HG02571 (cell line): ENCODE data around the gene RGS9BP.
"Not testable (repeated sequence)": the region's sequence is repeated elsewhere in the genome, so short reads cannot be mapped to it uniquely, and the experiment has no call there.

Source experiments
- ATAC-seq: cut with Tn5 transposase; IDR thresholded peaks from one replicate; pipeline ENCODE4 v1.9.1; 2021; ENCODE audit warnings: mild to moderate bottlenecking, moderate library complexity; ENCODE audit not compliant: unreplicated experiment

Gene RGS9BP

DNA sequence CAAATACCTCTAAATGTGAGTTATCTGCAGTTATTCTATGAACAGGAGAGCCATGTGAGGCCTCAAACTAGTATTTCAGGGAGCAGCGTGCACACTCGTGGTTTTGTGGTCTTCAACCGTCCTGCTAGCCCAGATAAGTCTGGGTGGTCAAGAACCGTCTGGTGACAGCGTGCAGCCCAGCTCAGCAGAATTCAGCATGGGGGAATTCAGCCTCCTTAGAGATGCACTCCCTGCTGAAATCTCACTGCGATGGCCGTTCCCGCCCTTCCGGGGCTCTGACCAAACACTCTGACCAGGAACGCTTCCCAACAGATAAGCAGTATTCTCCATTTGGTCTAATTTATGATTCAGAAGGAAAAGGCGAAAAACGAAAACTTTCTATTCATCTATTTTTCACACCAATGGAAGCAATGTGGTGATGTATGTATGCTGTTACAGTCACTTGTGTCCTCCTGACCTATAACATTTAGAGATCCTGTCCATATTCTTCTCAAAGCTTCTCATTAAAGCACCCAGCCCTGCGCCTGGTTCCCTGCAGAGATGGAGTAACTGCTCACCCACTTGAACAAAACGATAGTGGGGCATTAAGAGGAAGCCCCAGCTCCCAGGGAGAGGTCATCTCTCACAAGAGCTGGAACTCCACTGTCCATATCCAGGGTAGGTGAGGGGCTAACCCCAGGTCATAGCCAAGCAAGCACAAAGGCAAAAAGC is 3.6 kb upstream of the RGS9BP start:
- no peak for ATAC-seq

DNA sequence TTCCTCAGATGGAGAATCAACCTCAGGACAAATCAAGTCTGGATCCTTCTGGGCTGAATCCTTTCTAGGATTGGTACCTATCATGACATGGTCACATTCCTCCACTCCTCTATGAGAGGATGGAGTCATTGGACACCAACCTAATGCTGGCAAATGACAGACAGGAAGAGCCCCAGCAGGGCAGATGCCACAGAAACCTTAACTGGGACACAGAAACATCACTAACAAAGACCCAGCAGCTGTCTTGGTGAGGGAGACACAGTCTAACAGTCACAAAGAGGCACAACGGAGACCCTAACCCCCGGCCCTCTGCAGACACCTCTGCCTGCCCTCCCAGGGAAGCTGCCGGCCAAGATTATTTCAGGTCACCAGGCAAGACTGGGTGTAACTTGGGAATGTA is 2.8 kb upstream of the RGS9BP start:
- no peak for ATAC-seq

DNA sequence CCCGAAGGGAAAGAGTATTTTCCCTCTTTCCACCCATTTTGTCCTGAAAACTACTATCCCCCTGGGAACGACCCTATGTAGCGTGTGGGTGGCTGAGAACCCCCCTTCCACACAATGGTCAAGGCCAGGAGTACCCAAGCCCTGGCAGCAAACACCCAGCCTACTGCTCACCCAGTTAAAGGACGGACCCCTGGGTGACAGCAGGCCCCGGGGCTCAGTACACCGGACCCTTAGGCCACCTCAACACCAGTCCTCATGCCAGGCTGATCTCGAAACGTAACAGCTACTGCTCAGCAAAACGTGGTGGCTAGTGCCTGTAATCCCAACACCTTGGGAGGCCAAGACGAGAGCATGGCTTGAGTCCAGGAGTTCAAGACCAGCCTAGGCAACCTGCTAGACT is 2.1 kb upstream of the RGS9BP start:
- no peak for ATAC-seq

DNA sequence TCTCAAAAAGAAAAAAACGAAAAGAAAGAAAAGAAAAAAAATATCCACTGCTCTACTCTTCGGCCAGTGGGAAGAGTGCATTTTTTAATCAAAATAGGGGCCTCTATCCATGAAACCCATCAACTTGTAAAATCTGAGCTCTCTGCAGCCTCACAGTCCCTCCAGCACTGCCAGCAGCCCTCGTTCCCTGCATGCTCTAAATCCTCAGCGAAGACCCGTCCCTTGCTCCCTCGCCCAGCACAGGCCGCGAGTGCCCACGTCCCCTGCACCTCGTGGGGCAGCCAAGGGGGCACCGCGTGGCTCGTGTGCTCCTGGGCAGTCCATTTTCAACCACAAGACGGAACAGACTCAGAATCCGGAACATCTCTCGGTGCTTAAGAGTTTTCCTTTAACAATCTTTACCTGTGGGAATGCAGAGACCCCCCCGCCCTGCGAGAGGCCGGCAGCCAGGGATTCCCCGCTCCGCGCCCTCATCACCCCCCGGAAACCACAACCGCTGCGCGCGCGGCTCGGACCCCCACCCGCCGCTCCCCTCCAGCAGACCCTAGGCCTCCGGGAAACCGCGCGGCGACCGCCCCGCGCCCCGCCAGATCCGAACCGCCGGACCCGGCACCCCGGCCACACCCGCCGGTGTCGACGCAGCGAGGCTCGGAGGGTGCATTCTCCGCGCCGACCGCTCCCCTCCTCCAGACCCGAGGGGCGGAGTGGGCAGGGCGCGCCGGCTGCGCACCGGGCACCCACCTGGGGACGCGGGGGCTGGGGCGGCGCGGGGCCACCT is 1.3 kb upstream of the RGS9BP start:
- no peak for ATAC-seq

DNA sequence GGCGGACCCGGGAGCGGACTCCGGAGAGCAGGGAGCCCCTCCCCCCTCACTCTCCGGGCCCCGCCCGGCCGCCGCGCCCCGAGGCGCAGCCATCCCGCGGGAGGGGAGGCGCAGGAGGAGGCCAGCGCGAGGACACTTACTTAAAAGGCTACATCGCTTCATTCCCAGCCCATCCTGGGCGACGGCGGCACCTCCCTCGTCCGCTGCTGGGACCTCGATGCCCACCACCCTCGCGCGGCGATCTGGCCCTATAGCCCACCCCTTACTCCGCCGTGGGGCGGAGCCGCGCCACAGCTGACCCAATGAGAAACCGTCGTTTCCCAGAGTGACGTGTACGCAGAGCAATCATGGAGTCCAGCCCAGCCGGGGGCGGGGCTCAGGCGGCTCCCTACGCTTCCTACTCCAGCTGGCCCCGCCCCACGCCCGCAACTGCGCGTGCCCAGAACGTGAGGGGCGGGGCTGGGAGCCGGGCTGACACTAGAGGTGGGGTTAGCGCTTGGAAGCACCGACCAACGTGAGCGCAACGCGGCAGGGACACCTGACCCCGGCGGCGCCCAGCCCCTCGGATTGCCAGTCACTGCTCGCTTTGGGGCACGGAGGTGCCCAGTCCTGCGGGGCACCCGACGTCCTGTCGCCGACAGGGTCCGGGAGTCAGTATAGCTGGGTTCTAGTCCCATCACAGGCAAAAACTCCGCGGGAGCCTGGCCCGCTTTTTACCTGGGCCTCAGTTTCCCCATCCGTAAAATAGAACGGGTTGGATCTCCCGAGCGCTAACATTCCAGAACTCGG is 523 bp upstream of the RGS9BP start, which contains the start of gene ANKRD27:
ANKRD27 (minus strand) TSS at position 250 of the 789 bp plus-strand sequence. CDS start 16,165 bp downstream, outside the sequence.
- peak; percentile 97 for ATAC-seq

DNA sequence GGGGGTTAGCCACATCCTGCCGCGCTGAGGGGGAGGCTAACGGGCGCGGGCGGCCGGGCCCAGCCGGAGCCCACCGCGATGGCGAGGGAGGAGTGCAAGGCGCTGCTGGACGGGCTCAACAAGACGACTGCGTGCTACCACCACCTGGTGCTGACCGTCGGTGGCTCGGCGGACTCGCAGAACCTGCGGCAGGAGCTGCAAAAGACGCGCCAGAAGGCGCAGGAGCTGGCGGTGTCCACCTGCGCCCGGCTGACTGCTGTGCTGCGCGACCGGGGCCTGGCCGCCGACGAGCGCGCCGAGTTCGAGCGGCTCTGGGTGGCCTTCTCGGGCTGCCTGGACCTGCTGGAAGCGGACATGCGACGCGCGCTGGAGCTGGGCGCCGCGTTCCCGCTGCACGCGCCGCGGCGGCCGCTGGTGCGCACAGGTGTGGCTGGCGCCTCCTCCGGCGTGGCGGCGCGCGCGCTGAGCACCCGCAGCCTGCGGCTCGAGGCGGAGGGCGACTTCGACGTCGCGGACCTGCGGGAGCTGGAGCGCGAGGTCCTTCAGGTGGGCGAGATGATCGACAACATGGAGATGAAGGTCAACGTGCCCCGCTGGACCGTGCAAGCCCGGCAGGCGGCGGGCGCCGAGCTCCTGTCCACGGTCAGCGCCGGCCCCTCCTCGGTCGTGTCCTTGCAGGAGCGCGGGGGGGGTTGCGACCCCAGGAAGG is 692 bp downstream of the RGS9BP start:
- ATAC-seq, result no peak

DNA sequence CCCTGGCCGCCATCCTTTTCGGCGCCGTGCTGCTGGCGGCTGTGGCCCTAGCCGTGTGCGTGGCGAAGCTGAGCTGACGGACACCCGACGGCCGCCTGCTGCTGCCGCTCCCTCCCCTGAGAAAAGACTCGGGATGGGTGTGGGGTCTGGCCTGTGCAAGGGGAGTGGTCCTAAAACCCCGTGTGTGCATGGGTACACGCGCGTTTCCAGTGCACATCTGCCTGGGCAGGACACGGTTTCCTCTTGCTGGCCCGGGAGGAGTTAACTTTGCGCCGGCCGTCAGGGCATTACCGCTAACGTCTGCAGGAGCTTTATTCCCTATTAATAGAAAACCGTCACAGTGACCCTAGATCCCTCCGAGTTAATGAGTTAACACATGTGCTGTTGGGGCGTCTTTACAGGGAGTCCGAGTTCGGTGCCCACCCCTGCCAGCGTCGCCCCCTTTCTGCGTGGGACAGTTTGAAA is 1.3 kb downstream of the RGS9BP start:
- ATAC-seq, result no peak

DNA sequence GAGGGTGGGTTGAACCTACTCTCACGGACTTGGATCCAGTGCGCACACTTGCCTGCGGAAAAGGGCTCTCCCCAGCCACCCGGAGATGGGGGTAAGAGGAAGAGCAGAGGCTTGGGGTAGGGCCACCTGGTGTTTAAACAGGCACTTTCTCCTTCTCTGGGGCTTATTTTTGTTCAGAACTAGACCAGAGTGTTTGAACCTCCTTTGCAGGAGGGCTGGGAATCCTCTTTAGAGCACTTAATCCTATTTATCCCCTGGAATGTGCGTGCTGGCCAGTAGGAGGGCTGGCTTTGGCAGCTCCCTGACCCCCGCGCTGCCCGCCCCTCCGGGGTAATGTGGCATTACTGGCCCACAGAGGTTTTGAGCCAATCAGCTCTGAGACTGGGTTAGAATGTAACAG is 2.0 kb downstream of the RGS9BP start:
- no peak for ATAC-seq

DNA sequence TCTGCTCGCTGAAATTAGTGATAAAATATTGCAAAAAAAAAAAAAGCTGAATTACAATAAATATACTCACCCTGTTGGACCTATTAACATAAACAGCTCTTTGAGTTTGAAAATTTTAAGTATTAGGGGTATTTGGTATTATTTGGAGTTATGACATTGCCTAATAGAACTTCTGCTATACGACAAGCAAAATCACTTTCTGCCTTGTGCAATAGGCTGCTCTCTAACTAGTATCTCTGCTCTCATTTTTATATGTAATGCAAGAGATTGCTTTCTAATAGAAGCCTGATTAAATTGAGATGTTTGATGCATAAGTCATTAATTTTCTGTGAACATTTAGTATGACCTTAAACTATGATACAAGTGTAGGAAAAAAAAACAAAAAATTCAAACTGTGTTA is 5.3 kb downstream of the RGS9BP start:
- ATAC-seq, result no peak

DNA sequence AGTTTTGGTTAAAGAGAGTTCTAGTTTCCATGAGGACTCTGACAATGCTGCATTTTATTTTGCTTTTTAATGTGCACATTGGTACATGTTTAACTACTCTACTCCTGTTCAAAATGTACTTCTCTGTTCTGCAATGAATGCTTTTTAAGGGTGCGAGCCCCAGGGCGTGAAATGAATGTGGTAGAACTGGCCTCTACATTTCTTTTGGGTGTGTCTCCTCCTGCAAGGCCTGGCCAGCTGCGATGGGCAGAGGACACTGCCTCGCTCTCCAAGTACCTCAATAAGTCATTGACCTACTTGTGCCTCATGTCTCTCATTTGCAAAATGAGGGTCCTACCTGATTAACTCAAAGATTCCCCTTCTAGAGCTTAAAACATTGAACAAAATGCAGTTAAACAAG is 6.7 kb downstream of the RGS9BP start:
- ATAC-seq, result no peak

DNA sequence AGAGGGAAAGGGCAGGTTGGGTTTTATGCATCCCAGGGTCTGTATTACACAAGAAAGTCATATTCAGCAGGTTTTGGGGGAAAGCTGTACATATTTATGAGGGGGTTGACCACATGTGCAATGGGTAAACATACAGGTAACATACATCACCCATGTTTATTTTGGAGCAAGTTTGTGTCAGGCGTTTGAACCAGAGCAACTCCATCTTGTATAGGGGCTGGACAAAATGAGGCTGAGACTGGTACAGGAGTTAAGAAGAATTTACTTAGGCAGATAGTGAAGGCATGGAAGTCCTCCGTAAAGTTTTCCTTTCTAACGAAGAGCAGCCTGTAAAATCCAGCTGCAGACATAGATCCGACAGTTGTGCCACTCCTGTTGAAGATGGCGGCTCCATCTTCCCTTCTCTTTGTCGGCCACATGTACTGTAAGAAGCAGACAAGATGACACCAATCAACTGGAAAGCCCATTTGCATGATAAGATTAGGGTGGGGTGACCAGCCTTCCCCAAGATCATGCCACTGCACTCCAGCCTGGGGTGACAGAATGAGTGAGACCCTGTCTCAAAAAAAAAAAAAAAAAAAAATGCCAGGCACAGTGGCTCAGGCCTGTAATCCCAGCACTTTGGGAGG is 11.3 kb downstream of the RGS9BP start:
- no peak for ATAC-seq

DNA sequence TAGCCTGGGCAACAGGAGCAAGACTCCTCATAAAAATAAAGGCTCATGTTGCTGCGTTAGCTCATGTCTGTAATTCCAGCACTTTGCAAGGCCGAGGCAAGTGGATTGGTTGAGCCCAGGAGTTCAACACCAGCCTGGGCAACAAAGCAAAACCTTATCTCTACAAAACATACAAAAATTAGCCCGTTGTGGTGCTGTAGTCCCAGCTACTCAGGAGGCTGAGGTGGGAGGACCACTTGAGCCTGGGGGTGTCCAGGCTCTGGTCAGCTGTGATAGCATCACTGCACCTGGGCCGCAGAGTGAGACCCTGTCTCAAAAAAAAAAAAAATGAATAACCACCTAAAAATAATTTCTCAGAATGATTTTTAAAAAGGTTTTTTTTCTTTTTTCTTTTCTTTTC is 12.0 kb downstream of the RGS9BP start:
- no peak for ATAC-seq

DNA sequence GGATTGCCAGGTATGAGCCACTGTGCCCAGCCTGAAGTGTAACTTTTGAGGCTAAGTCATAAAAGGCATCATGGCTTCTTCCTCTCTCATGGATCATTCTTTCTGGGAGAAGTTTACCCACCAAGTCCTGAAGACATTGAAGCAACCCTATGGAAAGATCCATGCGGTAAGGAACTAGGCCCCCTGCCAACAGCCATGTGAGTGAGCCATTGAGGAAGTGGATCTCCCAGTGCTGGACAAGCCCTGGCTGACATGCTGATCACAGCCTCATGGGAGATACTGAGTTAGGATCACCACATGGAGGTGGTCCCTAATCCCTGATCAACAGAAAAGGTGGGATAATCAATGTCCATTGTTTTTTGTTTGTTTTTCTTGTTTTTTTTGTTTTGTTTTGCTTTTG is 12.7 kb downstream of the RGS9BP start:
- ATAC-seq, result no peak

DNA sequence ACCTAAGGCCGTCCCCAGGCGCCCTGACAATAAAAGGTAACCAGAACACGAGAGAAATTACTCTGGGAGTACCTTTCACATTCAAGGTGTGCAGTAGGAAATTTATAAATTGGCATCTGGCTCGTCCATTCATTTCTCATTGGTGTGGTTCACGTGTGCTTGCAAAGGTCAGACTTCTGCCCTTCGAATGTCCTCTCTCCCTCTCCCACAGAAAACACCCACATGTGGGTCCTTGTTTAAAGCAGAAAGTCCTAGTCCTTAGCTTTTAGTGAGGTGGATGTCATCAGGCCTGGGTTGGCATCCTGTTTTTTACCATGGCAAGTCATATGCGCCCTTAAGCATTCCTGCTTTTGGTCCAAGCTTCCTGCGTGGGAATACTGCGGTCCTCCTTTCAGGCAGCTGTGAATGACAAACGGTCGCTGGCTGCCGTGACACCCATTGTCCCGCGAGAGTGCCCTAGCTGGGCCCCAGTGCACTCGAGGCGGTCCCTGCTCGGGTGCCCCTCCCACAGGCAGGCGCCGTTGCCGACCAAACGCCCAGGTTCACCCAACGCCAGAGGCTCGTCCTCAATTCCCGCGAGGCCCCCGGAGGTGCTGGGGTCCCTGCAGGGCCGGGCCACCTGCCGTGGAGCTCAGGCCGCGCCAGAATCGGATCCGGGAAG is 15.8 kb downstream of the RGS9BP start, which contains the start of gene NUDT19:
NUDT19 (plus strand) TSS at position 531 of the 661 bp plus-strand sequence. CDS start 140 bp downstream, outside the sequence.
- ATAC-seq, result peak; percentile 88

DNA sequence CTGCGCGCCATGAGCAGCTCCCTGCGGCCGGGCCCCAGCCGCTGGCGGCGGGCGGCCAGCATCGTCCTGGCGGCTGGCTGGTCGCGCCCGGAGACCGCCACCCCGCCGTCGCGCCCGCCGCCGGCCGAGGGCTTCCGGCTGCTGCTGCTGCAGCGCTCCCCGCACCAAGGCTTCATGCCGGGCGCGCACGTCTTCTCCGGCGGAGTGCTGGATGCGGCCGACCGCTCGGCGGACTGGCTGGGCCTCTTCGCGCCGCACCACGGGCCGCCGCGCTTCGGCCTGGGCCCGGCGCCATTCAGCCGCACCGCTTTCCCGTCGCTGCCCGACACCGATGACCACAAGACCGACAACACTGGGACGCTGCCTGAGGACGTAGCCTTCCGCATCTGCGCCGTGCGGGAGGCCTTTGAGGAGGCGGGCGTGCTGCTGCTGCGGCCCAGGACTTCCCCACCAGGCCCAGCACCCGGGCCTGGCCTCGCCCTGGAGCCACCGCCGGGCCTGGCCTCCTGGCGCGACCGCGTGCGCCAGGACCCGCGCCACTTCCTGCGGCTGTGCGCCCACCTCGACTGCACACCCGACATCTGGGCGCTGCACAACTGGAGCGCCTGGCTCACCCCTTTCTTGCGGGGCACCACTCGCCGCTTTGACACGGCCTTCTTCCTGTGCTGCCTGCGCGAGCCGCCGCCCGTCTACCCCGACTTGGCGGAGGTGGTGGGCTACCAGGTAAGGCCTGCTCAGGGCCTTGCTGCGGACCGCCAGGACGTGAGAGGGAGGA is 16.5 kb downstream of the RGS9BP start:
- peak; percentile 58 for ATAC-seq

DNA sequence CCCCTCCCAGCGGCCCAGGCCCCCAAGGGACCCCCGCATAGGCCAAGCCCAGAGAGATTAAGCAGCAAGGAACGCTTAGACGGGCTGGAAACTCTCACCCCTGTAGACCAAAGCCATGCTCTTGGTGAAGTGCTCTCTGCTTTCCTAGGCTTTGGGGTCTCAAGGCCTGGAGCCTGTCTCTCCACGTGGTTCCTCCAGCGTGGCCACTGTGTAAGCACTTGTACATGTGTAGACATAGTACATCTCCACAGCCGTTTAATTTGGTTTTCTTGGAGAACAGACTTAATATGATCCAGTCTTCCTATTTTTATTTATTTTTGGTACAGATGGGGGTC is 17.0 kb downstream of the RGS9BP start:
- no peak for ATAC-seq

DNA sequence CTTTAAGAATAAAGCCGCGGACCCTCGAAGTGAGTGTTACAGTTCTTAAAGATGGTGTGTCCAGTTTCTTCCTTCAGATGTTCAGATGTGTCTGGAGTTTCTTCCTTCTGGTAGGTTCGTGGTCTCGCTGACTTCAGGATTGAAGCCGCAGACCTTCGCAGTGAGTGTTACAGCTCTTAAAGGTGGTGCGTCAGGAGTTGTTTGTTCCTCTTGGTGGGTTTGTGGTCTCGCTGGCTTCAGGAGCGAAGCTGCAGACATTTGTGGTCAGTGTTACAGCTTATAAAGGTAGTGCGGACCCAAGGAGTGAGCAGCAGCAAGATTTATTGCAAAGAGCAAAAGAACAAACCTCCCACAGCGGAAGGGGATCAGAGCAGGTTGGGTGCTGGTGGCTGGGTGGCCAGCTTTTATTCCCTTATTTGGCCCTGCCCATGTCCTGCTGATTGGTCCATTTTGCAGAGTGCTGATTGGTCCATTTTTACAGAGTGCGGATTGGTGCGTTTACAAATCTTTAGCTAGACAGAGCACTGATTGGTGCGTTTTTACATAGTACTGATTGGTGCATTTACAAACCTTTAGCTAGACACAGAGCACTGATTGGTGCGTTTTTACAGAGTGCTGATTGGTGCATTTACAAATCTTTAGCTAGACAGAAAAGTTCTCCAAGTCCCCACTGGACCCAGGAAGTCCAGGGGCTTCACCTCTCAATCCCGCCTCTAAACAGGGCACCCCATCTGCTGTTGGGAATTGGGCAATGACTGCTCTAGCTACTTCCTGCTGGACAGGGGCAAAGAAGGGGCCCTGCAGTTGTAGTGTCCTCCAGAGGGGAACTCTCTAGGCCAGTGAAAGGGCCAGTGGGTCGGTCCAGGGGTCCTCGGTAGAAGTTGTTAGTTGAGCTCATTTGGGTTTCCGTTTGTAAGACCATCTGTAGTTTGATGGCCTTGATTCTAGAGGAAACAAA is 17.8 kb downstream of the RGS9BP start:
- ATAC-seq, result not testable (repeated sequence)

DNA sequence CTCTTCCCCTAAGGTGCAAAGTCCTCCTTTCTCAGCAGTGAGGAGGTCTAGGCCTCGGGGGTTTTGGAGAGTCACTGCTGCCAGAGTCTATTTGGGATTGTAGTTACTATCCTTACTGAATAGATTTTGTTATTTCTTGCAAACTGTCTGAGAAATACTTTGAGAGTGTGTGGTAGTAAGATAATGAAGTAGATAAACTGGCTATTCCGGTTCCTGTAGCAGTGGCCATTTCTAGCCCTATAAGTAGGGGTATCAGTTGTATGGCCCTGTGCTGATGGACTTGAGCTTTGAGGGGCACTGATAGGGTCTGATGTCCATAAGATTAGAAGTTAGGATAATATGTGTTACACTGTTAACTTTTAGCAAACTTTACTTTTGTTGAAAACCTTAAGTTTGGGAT is 18.7 kb downstream of the RGS9BP start:
- not testable (repeated sequence) for ATAC-seq
